GM12873 (cell line): Measurements from ENCODE around the gene CCDC12.

ENCODE experiments used
- TF ChIP-seq, protein P1 (sequence below): IDR thresholded peaks from 2 replicates; pipeline ENCODE4 v1.5.1; 2012; ENCODE audit warnings: low read depth, mild to moderate bottlenecking, moderate library complexity, low read length, control low read depth; ENCODE audit not compliant: insufficient read depth; ENCODE audit errors: missing control alignments

The CCDC12 gene

GRCh38 chr3:46889381-46890110 is 87.0 kb downstream of the CCDC12 start:
- TF ChIP-seq, protein P1, sequence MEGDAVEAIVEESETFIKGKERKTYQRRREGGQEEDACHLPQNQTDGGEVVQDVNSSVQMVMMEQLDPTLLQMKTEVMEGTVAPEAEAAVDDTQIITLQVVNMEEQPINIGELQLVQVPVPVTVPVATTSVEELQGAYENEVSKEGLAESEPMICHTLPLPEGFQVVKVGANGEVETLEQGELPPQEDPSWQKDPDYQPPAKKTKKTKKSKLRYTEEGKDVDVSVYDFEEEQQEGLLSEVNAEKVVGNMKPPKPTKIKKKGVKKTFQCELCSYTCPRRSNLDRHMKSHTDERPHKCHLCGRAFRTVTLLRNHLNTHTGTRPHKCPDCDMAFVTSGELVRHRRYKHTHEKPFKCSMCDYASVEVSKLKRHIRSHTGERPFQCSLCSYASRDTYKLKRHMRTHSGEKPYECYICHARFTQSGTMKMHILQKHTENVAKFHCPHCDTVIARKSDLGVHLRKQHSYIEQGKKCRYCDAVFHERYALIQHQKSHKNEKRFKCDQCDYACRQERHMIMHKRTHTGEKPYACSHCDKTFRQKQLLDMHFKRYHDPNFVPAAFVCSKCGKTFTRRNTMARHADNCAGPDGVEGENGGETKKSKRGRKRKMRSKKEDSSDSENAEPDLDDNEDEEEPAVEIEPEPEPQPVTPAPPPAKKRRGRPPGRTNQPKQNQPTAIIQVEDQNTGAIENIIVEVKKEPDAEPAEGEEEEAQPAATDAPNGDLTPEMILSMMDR: no peak

GRCh38 chr3:46888705-46889104 is 87.8 kb downstream of the CCDC12 start:
- TF ChIP-seq, protein P1: no peak

DNA sequence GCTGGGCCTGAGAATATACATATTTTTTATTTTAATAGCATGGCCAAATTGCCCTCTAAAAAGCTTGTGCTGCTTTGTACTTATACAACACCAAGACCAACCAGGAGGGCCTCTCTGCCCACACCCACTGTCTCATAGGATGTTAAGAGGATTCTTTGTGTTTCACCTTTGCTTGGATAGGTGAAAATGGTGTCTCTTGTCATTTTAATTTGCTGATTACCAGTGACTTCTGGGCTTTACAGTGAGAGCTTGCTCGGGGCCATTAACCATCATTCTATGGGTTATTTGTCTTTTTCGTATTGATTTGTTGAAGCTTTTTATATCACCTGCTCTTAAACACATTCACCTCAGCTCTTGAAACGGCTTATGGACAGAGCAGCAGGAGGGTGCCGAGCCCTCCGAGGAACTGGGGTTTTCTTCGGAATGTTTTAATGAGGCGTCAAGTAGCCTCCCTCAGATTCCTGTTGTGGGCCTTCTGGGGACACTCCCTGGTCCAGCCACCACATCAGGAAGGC is 88.5 kb downstream of the CCDC12 start:
- TF ChIP-seq, protein P1: no peak

- TF ChIP-seq, protein P1: no peak
Observed at GRCh38 chr3:46885612-46886011, 90.9 kb downstream of the CCDC12 start.

DNA sequence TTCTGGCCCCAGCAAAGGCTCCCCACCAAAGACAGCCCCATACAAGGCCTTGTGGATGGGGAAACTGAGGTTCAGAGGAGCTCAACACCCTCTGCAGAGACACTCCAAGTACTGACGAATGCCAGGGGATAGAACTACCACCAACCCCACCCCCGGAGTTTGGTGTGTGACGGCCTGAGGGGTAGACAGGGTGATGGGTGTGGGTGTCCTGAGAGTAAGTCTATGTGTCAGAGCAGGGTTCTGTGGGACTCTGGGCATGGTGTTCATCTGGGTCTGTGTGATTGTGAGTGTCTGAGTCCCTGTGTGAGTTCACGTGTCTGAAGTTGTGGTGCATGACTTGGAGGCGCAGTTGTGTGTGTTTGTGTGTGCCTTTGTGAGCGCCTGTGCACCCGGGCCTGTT is 91.6 kb downstream of the CCDC12 start:
- TF ChIP-seq, protein P1: no peak

DNA sequence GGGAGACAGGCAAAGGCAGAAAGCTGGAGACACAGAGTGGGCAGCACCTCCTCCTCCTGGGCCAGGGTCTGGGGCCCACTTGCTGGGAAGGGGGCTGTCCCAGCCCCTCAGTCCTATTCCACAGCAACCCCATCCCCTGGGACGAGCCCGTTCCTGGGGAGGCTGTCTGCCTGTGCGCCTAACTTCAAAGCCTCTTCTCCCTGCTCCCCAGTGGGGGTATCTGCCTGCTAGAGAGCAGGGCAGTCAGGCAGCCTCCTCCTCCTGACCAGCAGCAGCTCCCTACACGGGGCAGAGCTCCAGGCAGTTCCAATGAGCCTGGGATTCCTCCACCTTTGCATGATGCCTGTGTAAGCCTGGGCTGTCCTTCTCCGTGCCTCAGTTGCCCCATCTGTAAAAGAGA is 92.1 kb downstream of the CCDC12 start:
- TF ChIP-seq, protein P1: no peak

- TF ChIP-seq, protein P1: no peak
Observed at GRCh38 chr3:46883830-46884185, 92.7 kb downstream of the CCDC12 start.
